Activated CD4-positive, alpha-beta memory T cell treated with anti-CD3 and anti-CD28 coated beads for 36 hours (primary cell): ENCODE results near the gene BBS4. TPM values are rescaled to one million over a fixed set of nuclear protein-coding genes. Genes with fewer than 3 reads are reported as not detected.
"Not testable (repeated sequence)": the region's sequence is repeated elsewhere in the genome, so short reads cannot be mapped to it uniquely, and the experiment has no call there.

Source experiments
- CTCF ChIA-PET: fragments of 350-600 bp; sonication (Branson Sonifier 250); formaldehyde crosslinking; loops from one replicate; lab custom pipeline; 2021; ENCODE audit warnings: antibody characterized with exemption, inconsistent platforms; lab: Charles Lee
- POLR2A ChIA-PET: fragments of 350-600 bp; sonication (Branson Sonifier 250); formaldehyde crosslinking; loops from one replicate; lab custom pipeline; 2021; ENCODE audit warnings: antibody characterized with exemption; lab: Charles Lee
- DNase-seq: peaks from one replicate; pipeline ENCODE4 v3.0.0-alpha.2; 2020
- H3K27ac Mint-ChIP-seq: one replicate; pipeline ENCODE4 v1.8.0; 2021; ENCODE audit warnings: mixed read lengths
- H3K27me3 Mint-ChIP-seq: one replicate; pipeline ENCODE4 v1.8.0; 2021; ENCODE audit warnings: mixed read lengths
- H3K36me3 Mint-ChIP-seq: one replicate; pipeline ENCODE4 v1.8.0; 2021; ENCODE audit warnings: mixed read lengths
- H3K4me1 Mint-ChIP-seq: one replicate; pipeline ENCODE4 v1.8.0; 2021; ENCODE audit warnings: low read depth, mixed read lengths
- H3K4me3 Mint-ChIP-seq: one replicate; pipeline ENCODE4 v1.8.0; 2021; ENCODE audit warnings: mild to moderate bottlenecking, mixed read lengths
- H3K9me3 Mint-ChIP-seq: one replicate; pipeline ENCODE4 v1.8.0; 2021; ENCODE audit warnings: mixed read lengths
- intact Hi-C: fragments of 100-400 bp; cut with micrococcal nuclease; formaldehyde crosslinking; loops from one replicate; pipeline ENCODE4 v1.15.1; 2023
- total RNA-seq, 2 experiments: library from RNA; stranded (reverse); gene quantifications; one replicate each; pipeline ENCODE4 v1.2.3, GENCODE V29; 2021

The BBS4 gene
- total RNA-seq, 2 experiments from 2014 or later, result 12.6 to 15.5 TPM

- H3K36me3 Mint-ChIP-seq, H3K27ac Mint-ChIP-seq, H3K4me3 Mint-ChIP-seq, H3K27me3 Mint-ChIP-seq, H3K4me1 Mint-ChIP-seq, H3K9me3 Mint-ChIP-seq, POLR2A ChIA-PET, DNase-seq, intact Hi-C loops: not testable (repeated sequence)
- CTCF ChIA-PET, result interaction anchor here (1.1 to 1.3 kb wide), 3 partner anchors 13 to 109 kb away, joined by 3 to 4 read pairs (median 3); no protein-coding TSS in a partner anchor
These were observed 22.7 kb downstream of the BBS4 start for GRCh38 chr15:72708551-72709303.

- peaks cover 10% of the 10 kb centered on the region for H3K36me3 Mint-ChIP-seq
- intact Hi-C loops, result loop anchor here (1.0 to 5.0 kb wide), 3 partner anchors 61 to 520 kb away; partner anchors contain the start of gene ADPGK
- H3K9me3 Mint-ChIP-seq, result no peaks in the 10 kb centered on the region
- peak; percentile 77 for DNase-seq
- peaks cover 2% of the 10 kb centered on the region for H3K4me1 Mint-ChIP-seq
- no peak overlapping the region for H3K27ac Mint-ChIP-seq
- no peaks in the 10 kb centered on the region for H3K27me3 Mint-ChIP-seq
- ChIA-PET CTCF (interaction anchor here (0.7 to 3.5 kb wide), 64 partner anchors 9 to 1060 kb away, joined by 3 to 45 read pairs (median 5); partner anchors contain the start of genes ADPGK, BBS4 and HIGD2B), POLR2A (interaction anchor here (1.1 kb wide), 1 partner anchor 63 kb away, joined by 3 read pairs; no protein-coding TSS in a partner anchor)
- no peak overlapping the region for H3K4me3 Mint-ChIP-seq
These were observed 36.2 kb downstream of the BBS4 start for GRCh38 chr15:72722071-72722696.

- no peak overlapping the region for H3K4me3 Mint-ChIP-seq
- intact Hi-C loops, result loop anchor here (5.0 kb wide), 2 partner anchors 418 to 518 kb away; no protein-coding TSS in a partner anchor
- H3K36me3 Mint-ChIP-seq, result no peaks in the 10 kb centered on the region
- ChIA-PET POLR2A (no interaction called here), CTCF (interaction anchor here (0.9 to 3.5 kb wide), 9 partner anchors 15 to 542 kb away, joined by 3 to 45 read pairs (median 15); no protein-coding TSS in a partner anchor)
- H3K27me3 Mint-ChIP-seq, result no peaks in the 10 kb centered on the region
- no peak for DNase-seq
- peaks cover 2% of the 10 kb centered on the region for H3K4me1 Mint-ChIP-seq
- H3K27ac Mint-ChIP-seq, result no peak overlapping the region
- H3K9me3 Mint-ChIP-seq, result no peaks in the 10 kb centered on the region
These were observed 38.0 kb downstream of the BBS4 start for GRCh38 chr15:72724028-72724427.

GRCh38 chr15:72725446-72725845 lies 39.4 kb downstream of the BBS4 start:
- Mint-ChIP-seq H3K4me3 (no peak overlapping the region), H3K4me1 (peaks cover 2% of the 10 kb centered on the region), H3K9me3 (no peaks in the 10 kb centered on the region), H3K27me3 (no peaks in the 10 kb centered on the region), H3K27ac (no peak overlapping the region), H3K36me3 (no peaks in the 10 kb centered on the region)
- intact Hi-C loops, result no loop called here
- DNase-seq, result no peak
- ChIA-PET POLR2A (no interaction called here), CTCF (no interaction called here)

- H3K9me3 Mint-ChIP-seq, H3K27me3 Mint-ChIP-seq, DNase-seq, H3K36me3 Mint-ChIP-seq, H3K27ac Mint-ChIP-seq, intact Hi-C loops, H3K4me1 Mint-ChIP-seq, POLR2A ChIA-PET, H3K4me3 Mint-ChIP-seq, CTCF ChIA-PET: not testable (repeated sequence)
These were observed 39.8 kb downstream of the BBS4 start for GRCh38 chr15:72725851-72726250.

- intact Hi-C loops, result no loop called here
- POLR2A ChIA-PET, result no interaction called here
These were observed 41.1 kb downstream of the BBS4 start for GRCh38 chr15:72727154-72727553.

GRCh38 chr15:72728249-72728648 lies 42.2 kb downstream of the BBS4 start:
- H3K9me3 Mint-ChIP-seq, H3K4me1 Mint-ChIP-seq, H3K27ac Mint-ChIP-seq, H3K27me3 Mint-ChIP-seq, DNase-seq, H3K4me3 Mint-ChIP-seq, intact Hi-C loops, POLR2A ChIA-PET: not testable (repeated sequence)
- CTCF ChIA-PET, result interaction anchor here (0.6 to 1.7 kb wide), 2 partner anchors 193 to 354 kb away, joined by 3 to 6 read pairs; no protein-coding TSS in a partner anchor
- H3K36me3 Mint-ChIP-seq, result peaks cover 10% of the 10 kb centered on the region

More at GRCh38 chr15:72727154-72727553, 41.1 kb downstream of the BBS4 start:
- Mint-ChIP-seq H3K4me3 (no peak overlapping the region), H3K4me1 (peaks cover 2% of the 10 kb centered on the region), H3K36me3 (peaks cover 5% of the 10 kb centered on the region), H3K27me3 (no peaks in the 10 kb centered on the region), H3K27ac (no peak overlapping the region), H3K9me3 (no peaks in the 10 kb centered on the region)
- CTCF ChIA-PET, result no interaction called here
- no peak for DNase-seq

GRCh38 chr15:72728821-72729220 lies 42.8 kb downstream of the BBS4 start:
- ChIA-PET CTCF (interaction anchor here (0.6 to 1.7 kb wide), 3 partner anchors 35 to 354 kb away, joined by 3 to 6 read pairs (median 5); no protein-coding TSS in a partner anchor), POLR2A (no interaction called here)
- Mint-ChIP-seq H3K4me3 (no peak overlapping the region), H3K27me3 (no peaks in the 10 kb centered on the region), H3K9me3 (no peaks in the 10 kb centered on the region), H3K36me3 (peaks cover 13% of the 10 kb centered on the region), H3K4me1 (peaks cover 2% of the 10 kb centered on the region), H3K27ac (no peak overlapping the region)
- no peak for DNase-seq
- intact Hi-C loops, result no loop called here

GRCh38 chr15:72732086-72732485 lies 46.1 kb downstream of the BBS4 start:
- H3K27me3 Mint-ChIP-seq, result no peaks in the 10 kb centered on the region
- no peaks in the 10 kb centered on the region for H3K9me3 Mint-ChIP-seq
- intact Hi-C loops, result no loop called here
- CTCF ChIA-PET, result interaction anchor here (2.8 kb wide), 1 partner anchor 10 kb away, joined by 21 read pairs; no protein-coding TSS in a partner anchor
- H3K36me3 Mint-ChIP-seq, result peaks cover 18% of the 10 kb centered on the region
- POLR2A ChIA-PET, result no interaction called here
- DNase-seq, result no peak
- H3K27ac Mint-ChIP-seq, result no peak overlapping the region
- peaks cover 2% of the 10 kb centered on the region for H3K4me1 Mint-ChIP-seq
- H3K4me3 Mint-ChIP-seq, result no peak overlapping the region

GRCh38 chr15:72732516-72732915 lies 46.5 kb downstream of the BBS4 start:
- peaks cover 22% of the 10 kb centered on the region for H3K36me3 Mint-ChIP-seq
- H3K27me3 Mint-ChIP-seq, result no peaks in the 10 kb centered on the region

GRCh38 chr15:72733941-72734738 lies 48.1 kb downstream of the BBS4 start:
- ChIA-PET CTCF (interaction anchor here (0.6 to 3.9 kb wide), 2 partner anchors 12 to 23 kb away, joined by 3 to 29 read pairs; no protein-coding TSS in a partner anchor), POLR2A (no interaction called here)
- Mint-ChIP-seq H3K27ac (no peak overlapping the region), H3K4me1 (peaks cover 11% of the 10 kb centered on the region), H3K27me3 (no peaks in the 10 kb centered on the region), H3K36me3 (peaks cover 31% of the 10 kb centered on the region), H3K4me3 (no peak overlapping the region), H3K9me3 (no peaks in the 10 kb centered on the region)
- no peak for DNase-seq
- intact Hi-C loops, result no loop called here

More at GRCh38 chr15:72732516-72732915, 46.5 kb downstream of the BBS4 start:
- ChIA-PET CTCF (interaction anchor here (2.8 kb wide), 1 partner anchor 10 kb away, joined by 21 read pairs; no protein-coding TSS in a partner anchor), POLR2A (no interaction called here)
- Mint-ChIP-seq H3K27ac (no peak overlapping the region), H3K9me3 (no peaks in the 10 kb centered on the region), H3K4me1 (peaks cover 2% of the 10 kb centered on the region), H3K4me3 (no peak overlapping the region)
- intact Hi-C loops, result no loop called here
- DNase-seq, result no peak
